Occipital lobe (tissue), 2 donors: ENCODE data around the gene PRPS2. TPM values are rescaled to one million over a fixed set of nuclear protein-coding genes. Genes with fewer than 3 reads are reported as not detected.

ENCODE experiments used
- DNase-seq: peaks from one replicate; lab custom pipeline; 2025; lab: John Stamatoyannopoulos, UW
- total RNA-seq: library from RNA; depleted of rRNA; stranded (reverse); fragments of >200 nt; gene quantifications from one replicate; pipeline ENCODE4 v1.2.3, GENCODE V29; 2014

PRPS2 gene
- total RNA-seq, 1 donor from 2014 or later: 73.3 TPM

DNA sequence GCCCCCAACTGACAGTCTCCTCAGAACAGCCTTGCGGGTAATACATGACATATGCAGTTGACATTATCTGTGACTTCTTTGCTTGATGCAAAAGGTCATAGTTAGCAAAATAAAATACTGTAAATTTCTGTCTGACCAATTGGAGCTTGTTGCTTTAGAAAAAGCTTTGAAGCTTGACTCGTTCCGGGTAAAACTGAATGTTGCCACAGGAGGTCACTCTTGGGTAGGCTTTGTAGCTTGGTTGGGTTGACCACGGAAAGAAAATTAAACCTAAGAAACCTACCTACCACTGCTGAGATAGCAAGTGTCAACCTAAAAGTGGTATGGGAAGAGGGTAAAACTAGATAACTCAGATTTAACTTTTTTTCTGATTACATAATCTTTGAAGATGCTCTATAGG, 23.2 kb downstream of the PRPS2 start:
- DNase-seq: no peak

DNA sequence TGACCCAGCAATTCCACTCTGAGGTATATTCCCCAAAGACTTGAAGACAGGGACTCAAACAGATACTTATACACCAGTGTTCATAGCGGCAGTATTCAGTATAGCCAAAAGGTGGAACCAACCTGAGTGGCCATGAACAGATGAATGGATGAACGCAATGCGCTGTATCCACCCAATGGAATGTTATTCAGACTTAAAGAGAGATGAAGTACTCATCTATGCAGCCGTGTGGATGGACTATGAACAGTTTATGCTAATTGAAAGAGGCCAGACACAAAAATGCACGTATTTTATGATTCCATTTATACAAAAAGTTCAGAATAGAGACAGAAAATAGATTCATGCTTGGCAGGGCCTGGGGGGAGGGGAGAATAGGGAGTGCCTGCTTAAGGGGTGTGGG, 26.3 kb downstream of the PRPS2 start:
- no peak for DNase-seq

DNA sequence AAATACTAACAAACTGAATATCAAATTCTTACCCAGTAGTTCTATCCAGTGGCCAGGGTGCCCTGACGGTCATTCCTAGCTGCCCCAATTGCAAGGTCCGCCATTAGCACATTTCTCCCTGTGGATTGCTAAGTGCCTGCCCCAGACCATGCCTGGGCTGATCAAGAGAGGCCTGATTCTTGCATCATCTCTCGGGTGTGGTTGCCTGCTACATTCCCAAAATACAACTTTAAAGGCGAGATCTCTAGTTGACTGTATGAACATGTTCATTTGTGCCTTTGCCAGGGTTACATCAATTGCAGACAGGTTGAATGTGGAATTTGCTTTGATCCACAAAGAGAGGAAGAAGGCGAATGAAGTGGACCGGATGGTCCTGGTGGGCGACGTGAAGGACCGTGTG, 28.0 kb downstream of the PRPS2 start:
- no peak for DNase-seq

DNA sequence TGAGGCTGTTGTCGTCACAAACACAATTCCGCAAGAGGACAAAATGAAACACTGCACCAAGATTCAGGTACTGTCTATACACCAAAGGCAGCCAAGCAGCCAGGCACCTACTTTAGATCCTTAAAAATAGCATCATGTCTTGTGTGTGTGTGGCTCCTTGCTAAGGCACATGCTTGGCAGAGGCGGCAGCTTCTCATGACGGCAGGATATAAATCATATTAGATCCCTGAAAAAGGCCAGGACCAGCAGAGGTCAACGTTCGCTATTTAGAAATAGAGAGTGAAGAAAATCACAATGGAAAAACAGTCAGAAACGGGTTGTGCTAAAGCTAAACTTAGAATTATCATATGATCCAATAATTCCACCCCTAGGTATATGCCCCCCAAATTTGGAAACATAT, 29.5 kb downstream of the PRPS2 start:
- no peak for DNase-seq

DNA sequence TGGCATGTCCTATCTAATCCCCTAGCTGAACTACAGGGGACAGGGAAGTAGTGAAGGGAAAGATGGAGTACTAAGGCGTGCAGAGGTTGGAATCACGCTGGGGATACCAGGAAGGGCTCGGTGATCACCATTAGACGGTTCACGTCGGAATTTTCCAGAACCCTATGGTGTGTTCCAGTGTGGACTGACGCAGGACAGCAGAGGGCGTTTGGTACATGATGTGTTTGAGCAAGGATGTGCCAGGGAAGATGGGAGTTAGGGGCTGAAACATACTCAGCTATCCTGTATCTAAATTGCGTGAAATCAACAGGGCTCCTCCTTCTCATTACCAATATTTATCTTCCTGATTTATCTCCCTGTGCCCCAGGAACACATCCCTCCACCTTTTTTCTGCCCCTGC, 33.7 kb downstream of the PRPS2 start:
- no peak for DNase-seq

DNA sequence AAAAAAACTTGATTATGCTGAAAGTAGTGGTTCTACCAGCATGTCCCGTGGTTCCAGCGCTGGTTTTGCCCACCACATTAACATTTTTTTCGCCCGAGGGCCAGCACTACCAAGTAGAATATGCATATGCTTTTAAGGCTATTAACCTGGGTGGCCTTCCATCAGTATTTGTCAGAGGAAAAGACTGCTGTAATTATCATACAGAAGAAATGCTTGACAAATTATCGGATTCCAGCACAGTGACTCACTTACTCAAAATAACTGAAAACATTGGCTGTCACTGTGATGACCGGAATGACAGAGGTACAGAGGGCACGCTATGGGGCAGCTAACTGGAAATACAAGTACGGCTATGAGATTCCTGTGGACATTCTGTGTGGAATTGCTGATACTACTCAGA, 34.6 kb downstream of the PRPS2 start:
- no peak for DNase-seq

DNA sequence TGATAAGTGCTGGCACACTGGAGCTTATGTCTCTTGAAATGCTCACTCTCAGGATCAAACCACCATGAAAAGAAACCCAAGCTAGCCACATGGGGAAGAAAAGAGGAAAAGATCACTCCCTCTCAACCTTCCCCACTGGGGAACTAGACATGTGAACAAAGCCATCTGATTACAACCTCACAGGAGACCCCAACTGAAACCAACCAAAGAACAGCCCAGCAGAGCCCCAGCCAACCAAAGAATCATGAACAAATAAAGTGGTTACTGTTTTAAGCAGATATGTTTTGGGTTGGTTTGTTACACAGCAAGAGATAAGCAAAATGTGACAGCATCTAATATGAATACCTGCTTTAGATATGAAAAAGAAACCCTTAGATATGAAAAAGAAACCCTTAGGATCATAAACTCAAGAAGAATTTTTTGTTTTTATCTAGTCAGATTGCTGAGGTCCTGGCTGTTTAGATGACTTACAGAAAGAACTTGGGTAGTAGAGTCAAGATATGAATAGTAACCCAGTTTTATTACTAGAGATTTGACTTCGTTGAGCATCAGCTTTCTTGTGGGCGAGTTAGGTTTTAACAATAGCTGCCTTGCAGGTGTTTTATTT, 52.0 kb downstream of the PRPS2 start:
- DNase-seq: no peak

DNA sequence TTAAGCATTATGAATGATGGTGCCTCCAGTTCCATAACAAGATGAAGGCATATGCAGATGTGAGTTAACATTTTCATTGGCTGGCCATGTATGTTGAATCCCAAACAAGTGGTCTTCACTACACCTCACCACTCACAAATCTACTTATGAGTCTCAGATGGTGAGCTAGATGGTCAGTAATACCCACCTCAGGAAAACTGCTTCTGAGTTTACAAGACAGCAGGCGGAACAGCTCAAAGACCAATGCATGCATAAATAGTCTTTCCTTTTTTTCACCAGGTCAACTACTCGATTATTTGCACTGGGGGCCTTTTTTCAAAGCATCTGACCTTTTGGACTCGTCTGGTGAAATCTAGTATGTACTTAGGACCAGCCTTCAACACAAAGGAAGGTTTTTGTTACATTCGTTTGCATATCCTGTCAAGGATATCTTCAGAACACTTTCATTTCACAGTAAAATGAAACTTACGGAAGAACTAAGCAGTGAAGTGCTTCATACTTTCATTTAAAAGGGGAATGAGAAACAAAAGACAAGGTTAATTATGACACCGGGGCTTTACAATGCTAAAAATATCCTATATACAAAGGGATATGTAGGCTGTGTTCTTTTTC, 52.6 kb downstream of the PRPS2 start:
- no peak for DNase-seq

DNA sequence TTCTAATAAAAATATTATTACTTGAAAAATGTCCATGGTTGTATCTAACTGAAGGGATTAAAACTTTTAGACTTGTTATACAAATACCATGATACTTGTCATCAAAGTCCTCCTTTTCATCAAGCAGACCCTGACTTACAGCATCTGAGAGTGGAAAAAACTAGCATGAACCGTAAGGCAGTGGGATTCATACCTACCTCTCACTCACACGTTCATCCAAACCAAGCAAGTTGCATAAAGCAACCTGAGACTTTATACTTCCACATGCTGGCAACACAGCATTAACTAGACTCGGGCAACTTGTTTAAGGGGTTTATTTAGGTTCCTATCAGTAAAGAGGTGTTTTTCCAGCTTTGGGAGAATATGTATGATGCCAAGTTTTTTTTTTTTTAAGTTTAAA, 53.1 kb downstream of the PRPS2 start:
- no peak for DNase-seq

DNA sequence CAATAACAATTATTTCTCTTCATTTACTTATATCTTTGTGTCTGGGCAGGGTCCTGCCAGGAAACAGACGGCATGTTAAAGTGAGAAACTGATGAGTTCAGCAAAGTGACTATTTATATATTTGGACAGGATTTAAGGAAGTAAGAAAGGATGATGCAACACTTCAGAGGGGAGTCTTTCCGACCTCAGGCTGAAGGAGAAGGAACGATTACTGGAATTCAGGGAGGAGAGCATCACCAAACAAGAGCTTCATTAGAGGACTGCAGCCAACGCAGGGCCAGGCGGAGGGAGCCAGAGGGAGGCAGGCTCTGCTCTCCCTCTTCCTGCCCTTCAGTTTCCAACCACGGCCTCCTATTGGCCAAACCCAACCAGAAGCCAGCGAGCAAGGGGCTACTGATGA, 74.1 kb downstream of the PRPS2 start:
- no peak for DNase-seq

DNA sequence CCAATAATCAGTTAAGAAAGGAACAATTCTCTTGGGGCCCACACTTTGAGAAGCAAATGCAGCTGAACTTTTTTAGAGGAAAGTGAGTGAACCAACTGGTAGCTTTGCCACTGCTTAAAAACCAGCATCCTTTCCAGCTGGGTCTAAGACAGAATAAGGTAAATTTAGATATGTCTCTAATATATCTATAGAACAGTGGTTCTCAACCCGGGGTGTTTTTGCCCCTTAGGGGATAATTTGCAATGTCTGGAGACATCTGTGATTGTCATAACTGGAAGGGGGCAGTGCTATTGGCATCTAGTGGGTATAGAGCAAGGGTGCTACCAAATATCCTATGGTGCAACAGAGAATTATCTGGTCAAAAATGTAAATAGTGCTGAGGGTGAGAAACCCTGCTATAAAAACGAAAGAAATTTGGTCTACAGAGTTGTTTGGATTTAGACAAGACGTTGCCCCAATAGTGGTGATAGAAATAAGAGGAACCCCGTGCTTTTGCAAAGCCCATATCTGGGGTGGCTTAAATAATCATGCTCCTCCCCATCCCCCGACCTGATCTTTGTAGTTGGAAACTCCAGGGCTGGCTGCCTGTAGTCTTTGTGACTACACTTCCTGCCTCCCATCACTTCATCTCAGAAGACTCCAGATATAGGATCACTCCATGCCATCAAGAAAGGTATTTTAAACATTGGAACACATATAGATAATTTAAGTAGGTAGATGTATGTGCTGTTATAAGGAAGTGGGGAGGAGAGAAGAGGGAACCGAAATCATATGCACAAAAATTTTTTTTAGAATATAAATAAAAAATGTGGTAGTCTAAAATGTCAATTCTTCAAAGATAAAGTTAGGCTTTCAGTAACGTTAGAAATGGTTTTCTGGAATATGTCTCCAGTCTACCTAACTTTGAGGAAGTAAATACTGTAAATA, 75.5 kb downstream of the PRPS2 start, which contains the start of gene TLR7:
Gene TLR7 (plus strand): TSS at position 622 of the 927 bp plus-strand sequence. CDS start 507 bp downstream, outside the sequence.
- no peak for DNase-seq

DNA sequence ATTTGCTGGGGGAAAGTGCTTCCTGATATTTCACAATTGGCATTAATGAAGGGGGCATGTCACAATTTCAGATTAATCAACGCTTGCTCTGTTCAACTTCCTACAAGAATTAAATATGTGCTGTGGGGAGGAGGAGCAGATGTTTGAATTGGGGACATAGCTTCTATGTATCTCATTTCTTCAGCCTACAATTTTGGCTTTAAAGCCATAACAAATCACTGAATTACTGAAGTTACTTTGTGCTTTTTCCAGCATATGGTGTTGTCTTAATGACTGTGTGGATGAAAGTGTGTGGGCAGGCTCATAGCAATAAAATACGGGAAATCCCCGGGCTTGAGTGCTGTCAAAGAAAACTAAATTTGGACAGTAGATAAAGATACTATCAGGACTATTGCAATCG, 76.5 kb downstream of the PRPS2 start:
- DNase-seq: no peak

DNA sequence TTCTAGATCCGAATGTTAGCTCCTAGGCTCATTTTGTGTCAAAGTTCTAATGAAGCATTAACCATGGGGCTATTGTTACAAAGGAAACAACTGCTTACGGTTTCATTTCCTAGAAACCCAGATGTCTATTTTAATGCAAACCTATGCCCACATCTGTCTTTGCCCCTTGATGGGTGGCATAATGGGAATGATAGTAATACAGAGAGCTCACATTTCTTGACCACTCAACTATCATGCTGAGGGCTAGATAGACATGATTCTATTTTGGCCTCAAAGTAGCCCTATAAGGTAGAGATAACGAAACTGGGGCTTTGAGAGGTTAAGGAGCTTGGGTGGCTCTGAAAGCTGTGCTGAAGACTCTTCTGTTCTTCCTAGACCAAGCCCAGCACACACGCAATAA, 77.5 kb downstream of the PRPS2 start:
- DNase-seq: no peak

DNA sequence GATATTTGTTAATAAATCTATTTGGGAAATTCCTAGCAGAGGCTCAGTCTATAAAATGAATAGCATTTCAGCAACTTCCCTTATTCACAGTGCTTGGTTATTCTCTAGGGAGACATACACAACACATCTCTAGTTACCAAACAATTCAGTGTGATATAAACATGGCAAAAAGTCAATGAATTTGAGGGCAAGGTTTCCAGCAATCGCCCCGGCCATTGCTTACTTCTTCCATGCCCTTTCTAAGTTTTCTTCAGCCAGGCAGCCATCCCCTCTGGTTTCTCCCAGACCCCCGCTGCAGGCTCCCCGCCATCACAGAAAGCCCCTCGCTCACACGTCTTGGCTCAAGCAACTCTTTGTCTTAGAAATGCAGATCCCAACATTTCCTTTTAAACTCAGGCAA, 80.0 kb downstream of the PRPS2 start:
- DNase-seq: no peak

DNA sequence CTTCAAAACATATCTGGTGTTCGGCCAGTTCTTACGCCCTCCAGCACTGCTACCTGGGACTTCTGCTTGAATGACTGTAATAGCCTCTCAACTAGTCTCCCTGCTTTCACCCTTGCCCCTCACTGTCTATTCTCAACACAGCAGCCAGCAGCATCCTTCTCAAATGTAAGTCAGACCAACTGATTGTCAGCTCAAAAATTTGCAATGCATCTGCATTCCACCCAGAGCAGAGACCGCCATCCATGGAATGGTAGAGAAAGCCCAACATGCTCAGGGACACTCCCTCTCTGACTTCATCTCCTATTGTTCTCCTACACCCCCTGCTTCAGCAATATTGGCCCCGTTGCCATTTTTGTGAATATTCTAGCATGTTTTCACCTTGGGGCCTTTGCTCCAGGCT, 81.5 kb downstream of the PRPS2 start:
- no peak for DNase-seq

Other genes with a start within 250 kb of the PRPS2 start
- 1.2 TPM for gene TLR7, start 75.7 kb downstream of the PRPS2 start, total RNA-seq
- 0.47 TPM for gene TLR8, start 115.2 kb downstream of the PRPS2 start, total RNA-seq
- gene TMSB4X, start 183.7 kb downstream of the PRPS2 start, total RNA-seq: 4,817 TPM